ENCODE data around the gene EVX2.

Gene EVX2

DNA sequence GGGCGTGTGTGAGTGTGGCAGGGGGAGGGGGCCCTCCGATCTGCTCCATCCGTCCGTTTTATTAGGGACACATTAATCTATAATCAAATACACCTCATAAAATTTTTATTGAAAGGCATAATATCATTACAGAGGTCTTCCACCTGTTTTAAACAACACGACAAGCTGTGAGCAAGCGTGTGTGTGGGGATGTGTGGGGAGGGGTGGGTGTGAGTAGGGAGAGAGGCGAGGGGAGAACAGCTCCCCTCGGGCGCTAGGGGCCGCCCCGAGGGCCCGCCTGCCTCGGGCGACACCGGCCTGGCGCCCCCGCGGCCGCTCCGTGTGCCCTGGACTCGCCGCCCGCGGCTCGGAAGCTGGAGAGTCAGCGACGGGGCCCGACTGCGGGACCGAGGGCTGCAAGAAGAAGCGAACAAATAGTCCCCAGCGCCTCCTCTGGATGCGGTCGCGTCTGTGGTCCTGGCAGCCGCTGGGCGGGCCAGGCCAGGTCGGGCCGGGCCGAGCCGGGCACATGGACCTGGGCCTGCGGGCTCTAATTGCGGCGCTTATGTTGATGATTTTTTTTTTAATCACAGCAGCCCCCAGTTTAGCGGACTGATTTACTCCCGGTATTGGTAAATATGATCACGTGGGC, 38.4 kb upstream of the EVX2 start:
- DNase-seq, result no peak

DNA sequence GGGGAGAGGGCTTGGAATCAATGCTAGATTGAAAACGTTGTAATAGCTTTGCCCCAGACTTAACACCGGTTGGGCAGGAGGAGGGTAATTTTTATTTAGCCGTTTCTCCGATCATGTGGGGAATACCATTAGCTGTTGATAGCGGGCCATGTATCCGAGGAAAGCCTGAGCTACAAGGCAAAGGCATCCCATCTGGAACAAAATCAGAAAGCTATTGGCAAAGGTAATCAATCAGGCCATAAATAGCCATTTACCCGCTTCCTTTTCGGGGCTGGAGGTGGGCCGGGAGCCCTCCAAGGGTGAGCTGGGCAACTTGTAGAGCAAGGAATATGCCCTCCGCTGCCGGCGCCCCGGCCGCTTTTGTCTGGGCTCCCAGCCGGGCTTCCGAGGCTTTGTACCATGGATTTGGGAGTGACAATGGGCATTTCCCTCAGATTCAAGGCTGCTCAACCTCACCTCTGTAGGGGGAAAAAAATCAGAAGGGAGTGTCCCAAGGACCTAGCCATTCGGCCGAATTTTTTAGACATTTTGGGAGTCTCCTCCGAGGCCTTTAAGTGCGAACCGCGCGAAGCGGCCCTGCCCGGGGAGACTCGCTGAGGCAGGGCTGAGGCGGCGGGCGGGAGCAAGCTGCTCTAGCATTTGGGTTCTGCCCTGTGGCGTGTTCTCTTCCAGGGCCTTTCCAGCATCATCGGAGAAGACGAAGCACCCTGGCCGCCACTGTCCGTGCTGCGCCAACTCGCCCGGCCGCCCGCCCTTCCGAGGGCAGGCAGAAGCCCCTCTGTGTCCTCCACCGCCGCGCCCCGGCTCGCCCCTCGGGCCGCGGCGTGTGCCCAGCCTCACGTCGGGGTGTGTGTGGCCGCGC, 37.7 kb upstream of the EVX2 start:
- no peak for DNase-seq

- DNase-seq, result no peak
These were observed 36.8 kb upstream of the EVX2 start for GRCh38 chr2:176120364-176121189.

DNA sequence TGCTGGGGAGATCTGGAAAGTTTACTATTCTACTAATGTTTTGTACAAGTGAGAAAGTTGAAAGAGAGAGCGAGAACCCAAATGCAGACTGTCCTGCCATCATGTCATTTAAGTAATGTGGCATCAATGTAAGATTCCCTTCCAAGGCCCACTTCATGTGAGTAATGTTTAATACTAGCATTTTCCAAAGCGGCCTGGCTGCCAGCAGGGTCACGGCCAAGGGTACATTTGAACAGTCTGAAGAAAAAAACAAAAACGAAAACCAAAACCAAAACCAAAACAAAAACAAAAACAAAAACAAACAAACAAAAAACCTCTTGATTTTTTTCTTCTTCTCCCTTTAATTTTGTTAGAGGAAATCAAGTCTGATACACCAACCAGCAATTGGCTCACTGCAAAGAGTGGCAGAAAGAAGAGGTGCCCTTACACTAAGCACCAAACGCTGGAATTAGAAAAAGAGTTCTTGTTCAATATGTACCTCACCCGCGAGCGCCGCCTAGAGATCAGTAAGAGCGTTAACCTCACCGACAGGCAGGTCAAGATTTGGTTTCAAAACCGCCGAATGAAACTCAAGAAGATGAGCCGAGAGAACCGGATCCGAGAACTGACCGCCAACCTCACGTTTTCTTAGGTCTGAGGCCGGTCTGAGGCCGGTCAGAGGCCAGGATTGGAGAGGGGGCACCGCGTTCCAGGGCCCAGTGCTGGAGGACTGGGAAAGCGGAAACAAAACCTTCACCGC, 35.0 kb upstream of the EVX2 start:
- no peak for DNase-seq

- no peak for DNase-seq
These were observed 34.1 kb upstream of the EVX2 start for GRCh38 chr2:176117823-176118371.

- no peak for DNase-seq
These were observed 33.5 kb upstream of the EVX2 start for GRCh38 chr2:176117162-176117822.

GRCh38 chr2:176115883-176116813, 32.4 kb upstream of the EVX2 start, which contains the start of gene HOXD10:
TSS of gene HOXD10 (plus strand) at chr2:176116778. CDS start at chr2:176116834, 56 bp downstream.
- no peak for DNase-seq

GRCh38 chr2:176114930-176115625, 31.3 kb upstream of the EVX2 start:
- DNase-seq, result no peak

GRCh38 chr2:176114120-176114929, 30.6 kb upstream of the EVX2 start:
- DNase-seq, result no peak

DNA sequence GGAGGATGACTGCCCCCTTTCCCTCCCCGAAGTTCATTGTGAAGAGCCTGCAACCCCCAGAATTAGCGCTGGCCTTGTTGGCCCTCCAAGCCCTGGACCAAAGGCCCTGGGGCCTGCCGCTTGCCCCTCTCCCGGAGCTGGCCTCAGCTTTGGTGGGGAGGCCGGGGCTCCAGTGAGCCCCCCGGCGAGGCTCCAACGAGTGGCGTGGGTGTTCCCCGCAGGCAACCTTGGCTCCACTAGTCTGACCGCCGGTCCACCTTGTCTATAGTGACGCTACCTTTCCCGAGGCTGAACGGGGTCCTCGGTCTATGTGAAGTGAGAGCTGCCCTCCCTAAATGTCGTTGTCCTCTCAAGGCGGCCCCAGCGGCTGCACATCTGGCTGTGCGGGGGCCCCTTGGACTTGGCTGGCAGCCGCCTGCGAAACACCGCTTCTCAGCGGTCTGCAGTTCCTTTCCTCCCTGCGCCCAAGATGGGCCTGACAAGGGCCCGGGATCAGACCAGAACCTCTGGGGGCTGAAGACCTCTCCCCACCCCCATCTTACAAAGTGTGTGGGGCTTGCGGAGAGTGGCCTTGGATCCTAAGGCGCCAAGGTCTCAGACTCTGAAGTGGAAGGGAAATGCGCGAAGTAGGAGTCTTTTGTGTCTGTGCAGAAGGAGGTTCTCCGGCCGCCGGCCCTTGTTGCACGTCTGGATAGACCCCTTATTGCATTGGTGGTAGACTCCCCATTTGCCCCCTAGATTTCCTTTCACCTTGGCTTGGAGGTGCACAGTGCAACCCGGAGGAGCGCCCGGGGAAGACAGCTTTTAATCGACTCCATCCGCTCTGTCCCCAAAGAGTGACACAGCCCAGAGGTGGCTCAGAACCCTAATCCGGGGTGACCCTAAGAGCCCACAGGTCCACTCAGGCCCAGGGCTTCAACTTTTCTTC, 28.9 kb upstream of the EVX2 start:
- DNase-seq, result no peak

- DNase-seq, result no peak
These were observed 28.1 kb upstream of the EVX2 start for GRCh38 chr2:176111846-176112374.

GRCh38 chr2:176111309-176111663, 27.5 kb upstream of the EVX2 start:
- DNase-seq, result no peak

- no peak for DNase-seq
These were observed 26.9 kb upstream of the EVX2 start for GRCh38 chr2:176110415-176111308.

GRCh38 chr2:176109946-176110345, 26.2 kb upstream of the EVX2 start:
- no peak for DNase-seq

DNA sequence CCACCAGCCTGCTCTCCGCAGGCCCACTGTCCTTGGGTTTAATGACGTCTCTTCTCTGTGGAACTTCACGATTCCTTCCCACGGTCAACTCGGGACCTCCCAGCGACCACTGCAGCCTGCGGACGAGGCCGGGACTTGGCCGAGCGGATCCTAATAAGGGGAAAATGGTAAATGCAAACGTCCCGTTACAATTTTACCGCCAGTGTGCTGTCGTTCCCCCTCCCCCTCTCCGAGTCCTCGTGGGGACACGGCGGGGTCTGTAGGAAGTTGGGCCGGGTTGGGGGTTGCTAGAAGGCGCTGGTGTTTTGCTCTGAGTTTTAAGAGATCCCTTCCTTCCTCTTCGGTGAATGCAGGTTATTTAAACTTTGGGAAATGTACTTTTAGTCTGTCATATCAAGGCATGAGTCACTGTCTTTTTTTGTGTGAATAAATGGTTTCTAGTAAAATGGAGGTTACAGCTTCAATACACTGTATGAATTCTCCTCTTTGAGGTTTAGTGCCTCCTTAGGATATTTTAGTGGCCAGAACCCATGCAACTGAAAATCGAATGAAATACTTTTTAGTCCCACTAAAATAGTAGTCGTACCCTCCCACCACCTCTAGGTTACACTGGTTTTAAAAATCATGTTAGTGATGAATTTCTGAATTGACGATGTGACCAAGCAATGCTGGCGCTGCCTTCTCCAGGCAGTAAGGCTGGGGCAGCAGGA, 25.6 kb upstream of the EVX2 start:
- no peak for DNase-seq

GRCh38 chr2:176107731-176108181, 24.0 kb upstream of the EVX2 start:
- DNase-seq, result no peak

Data from CD4-positive, alpha-beta T cell treated with Interleukin-10 for 1 hour (primary cell).